Midbrain (tissue), 1 donor: ENCODE measurements around the gene SMIM41.

Experiments used
- DNase-seq: peaks from one replicate; lab custom pipeline; 2025; lab: John Stamatoyannopoulos, UW

SMIM41 gene

GRCh38 chr12:52063082-52063924 lies 16.2 kb upstream of the SMIM41 start:
- DNase-seq: no peak

GRCh38 chr12:52063981-52064649 lies 15.4 kb upstream of the SMIM41 start:
- DNase-seq: no peak

GRCh38 chr12:52066346-52067080 lies 13.0 kb upstream of the SMIM41 start:
- DNase-seq: no peak

GRCh38 chr12:52067081-52067374 lies 12.5 kb upstream of the SMIM41 start:
- DNase-seq: no peak

GRCh38 chr12:52069327-52070184 lies 9.9 kb upstream of the SMIM41 start, which contains the start of gene ATG101:
TSS of gene ATG101 (plus strand) at chr12:52069978. CDS start at chr12:52073651, 3,673 bp downstream.
- DNase-seq: peak; percentile 93

- DNase-seq: no peak
Observed at GRCh38 chr12:52070185-52070925, 9.1 kb upstream of the SMIM41 start.

GRCh38 chr12:52073531-52074381 lies 5.7 kb upstream of the SMIM41 start:
- no peak for DNase-seq

- no peak for DNase-seq
Observed at GRCh38 chr12:52074971-52075724, 4.4 kb upstream of the SMIM41 start.

GRCh38 chr12:52076811-52077210 lies 2.7 kb upstream of the SMIM41 start:
- no peak for DNase-seq

GRCh38 chr12:52078276-52078675 lies 1.2 kb upstream of the SMIM41 start:
- no peak for DNase-seq

GRCh38 chr12:52080403-52081251 lies 1.1 kb downstream of the SMIM41 start:
- no peak for DNase-seq

- DNase-seq: no peak
Observed at GRCh38 chr12:52081263-52081733, 1.8 kb downstream of the SMIM41 start.

- DNase-seq: no peak
Observed at GRCh38 chr12:52082026-52082668, 2.6 kb downstream of the SMIM41 start.

GRCh38 chr12:52082669-52082987 lies 3.1 kb downstream of the SMIM41 start:
- DNase-seq: no peak

- peak; percentile 39 for DNase-seq
Observed at GRCh38 chr12:52082988-52083637, 3.6 kb downstream of the SMIM41 start.

- no peak for DNase-seq
Observed at GRCh38 chr12:52083638-52083996, 4.1 kb downstream of the SMIM41 start.

GRCh38 chr12:52084491-52085231 lies 5.2 kb downstream of the SMIM41 start:
- no peak for DNase-seq
